ENCODE data around the gene AKT1S1.
A peak's percentile ranks its signal among the peaks of the same experiment; 100 is the strongest.

AKT1S1 gene

DNA sequence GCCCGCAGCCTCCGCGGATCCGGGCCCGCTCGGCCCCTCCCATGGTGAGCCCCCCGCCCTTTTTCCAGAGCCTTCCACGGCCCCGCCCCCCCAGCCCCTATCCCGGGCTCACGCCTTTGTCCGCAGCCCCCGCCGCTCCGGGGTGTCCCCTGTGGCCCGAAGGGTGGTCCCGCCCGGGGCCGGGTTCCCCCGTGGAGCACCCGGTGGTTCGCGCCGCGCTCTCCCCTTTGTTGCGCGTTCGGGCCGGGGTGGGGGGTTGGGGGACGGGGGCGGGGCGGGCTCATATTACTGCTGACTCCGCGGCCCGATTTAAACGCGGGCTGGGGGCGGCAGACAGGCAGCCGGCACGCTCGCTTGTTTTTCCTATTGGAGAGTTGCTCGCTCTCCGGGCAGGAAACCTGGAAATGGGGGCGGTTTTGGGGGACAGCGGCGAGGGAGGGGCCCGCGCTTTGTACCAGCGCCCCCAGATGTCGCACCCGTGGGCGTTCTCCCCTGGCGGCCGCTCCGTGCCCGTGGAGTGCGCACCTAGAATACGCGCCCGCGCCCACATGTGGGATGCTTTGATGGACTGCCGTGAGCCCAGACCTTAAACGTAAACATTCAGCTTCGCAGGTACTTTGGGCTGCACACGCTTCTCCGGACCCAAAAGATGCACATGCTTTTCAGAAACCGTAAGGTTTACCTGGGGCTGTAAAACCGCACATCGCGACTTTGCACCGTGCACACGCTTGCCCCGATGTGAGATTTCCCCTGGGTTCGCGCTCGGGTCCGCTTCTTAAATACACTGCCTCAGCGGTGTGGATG, 25.5 kb downstream of the AKT1S1 start:
- TF ChIP-seq, protein P1, sequence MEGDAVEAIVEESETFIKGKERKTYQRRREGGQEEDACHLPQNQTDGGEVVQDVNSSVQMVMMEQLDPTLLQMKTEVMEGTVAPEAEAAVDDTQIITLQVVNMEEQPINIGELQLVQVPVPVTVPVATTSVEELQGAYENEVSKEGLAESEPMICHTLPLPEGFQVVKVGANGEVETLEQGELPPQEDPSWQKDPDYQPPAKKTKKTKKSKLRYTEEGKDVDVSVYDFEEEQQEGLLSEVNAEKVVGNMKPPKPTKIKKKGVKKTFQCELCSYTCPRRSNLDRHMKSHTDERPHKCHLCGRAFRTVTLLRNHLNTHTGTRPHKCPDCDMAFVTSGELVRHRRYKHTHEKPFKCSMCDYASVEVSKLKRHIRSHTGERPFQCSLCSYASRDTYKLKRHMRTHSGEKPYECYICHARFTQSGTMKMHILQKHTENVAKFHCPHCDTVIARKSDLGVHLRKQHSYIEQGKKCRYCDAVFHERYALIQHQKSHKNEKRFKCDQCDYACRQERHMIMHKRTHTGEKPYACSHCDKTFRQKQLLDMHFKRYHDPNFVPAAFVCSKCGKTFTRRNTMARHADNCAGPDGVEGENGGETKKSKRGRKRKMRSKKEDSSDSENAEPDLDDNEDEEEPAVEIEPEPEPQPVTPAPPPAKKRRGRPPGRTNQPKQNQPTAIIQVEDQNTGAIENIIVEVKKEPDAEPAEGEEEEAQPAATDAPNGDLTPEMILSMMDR (IDR thresholded peaks at IDR 0.05; ENCODE audit: low read depth, low read length, missing control alignments): no peak
- H3K4me3 ChIP-seq (ENCODE audit: low read depth, low read length): peak overlapping the region; percentile 90
- no peak for DNase-seq (ENCODE audit: low read depth)

DNA sequence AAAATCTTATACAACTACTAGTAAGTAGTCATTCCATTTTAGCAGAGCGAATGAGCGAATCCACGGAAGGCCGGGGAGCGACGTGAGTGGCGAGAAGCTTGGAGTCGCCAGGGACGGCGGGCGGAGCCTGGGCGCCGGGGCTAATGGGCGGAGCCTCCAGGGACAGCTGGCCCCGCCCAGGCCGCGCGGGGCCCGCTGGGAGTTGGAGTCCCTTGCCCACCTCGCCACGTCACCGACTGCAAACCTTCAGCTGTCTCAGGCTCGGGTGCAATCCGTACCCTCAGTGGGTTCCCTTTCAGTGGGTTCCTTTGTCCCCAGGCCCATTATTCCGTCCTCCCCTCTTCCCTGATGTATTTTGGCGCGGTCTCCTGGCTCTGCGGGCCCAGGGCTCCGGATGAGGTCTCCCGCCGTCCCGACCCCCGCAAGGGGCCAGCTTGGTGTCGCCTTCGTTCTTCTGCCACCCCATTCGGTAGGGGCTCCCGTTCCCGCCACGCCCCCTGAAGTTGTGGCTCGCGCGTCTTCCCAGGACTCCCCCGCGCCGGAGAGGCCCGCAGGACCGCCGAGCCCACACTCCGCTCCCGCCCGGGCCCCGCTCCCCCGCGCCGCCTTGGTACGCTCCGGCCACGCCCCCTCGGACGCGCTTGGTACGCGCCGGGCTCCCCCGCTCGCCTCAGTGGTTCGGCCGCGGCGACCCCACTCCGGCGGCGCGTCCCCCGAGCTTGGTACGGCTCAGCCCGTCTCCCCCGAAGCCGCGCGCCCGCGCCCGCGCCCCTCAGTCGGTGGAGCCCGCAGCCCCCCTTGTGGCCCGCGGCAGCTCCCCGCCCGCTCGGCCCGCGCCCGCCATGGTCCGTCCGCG, 26.4 kb downstream of the AKT1S1 start, which contains the start of gene PTOV1:
Gene PTOV1, plus strand, starts transcription at position 673 of the 856 bp plus-strand sequence.
- H3K4me3 ChIP-seq (ENCODE audit: low read depth, low read length): peak within 1 kb of the TSS; percentile 90
- TF ChIP-seq, protein P1 (IDR thresholded peaks at IDR 0.05; ENCODE audit: low read depth, low read length, missing control alignments): no peak
- peak; percentile 61 for DNase-seq (ENCODE audit: low read depth)

DNA sequence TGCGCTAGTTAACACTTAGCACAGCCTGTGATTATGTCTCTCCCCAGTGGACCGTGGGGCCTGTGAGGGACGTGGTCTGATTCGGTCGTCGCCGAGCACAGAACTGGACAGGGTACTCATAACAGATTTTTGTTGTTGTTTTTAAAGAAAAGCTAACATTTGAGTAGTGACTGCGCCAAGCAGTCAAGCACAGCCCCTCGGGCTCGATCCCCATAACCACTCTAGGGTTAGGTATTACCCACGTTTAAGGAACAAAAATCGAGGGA, 27.0 kb downstream of the AKT1S1 start:
- TF ChIP-seq, protein P1 (IDR thresholded peaks at IDR 0.05; ENCODE audit: low read depth, low read length, missing control alignments): no peak

DNA sequence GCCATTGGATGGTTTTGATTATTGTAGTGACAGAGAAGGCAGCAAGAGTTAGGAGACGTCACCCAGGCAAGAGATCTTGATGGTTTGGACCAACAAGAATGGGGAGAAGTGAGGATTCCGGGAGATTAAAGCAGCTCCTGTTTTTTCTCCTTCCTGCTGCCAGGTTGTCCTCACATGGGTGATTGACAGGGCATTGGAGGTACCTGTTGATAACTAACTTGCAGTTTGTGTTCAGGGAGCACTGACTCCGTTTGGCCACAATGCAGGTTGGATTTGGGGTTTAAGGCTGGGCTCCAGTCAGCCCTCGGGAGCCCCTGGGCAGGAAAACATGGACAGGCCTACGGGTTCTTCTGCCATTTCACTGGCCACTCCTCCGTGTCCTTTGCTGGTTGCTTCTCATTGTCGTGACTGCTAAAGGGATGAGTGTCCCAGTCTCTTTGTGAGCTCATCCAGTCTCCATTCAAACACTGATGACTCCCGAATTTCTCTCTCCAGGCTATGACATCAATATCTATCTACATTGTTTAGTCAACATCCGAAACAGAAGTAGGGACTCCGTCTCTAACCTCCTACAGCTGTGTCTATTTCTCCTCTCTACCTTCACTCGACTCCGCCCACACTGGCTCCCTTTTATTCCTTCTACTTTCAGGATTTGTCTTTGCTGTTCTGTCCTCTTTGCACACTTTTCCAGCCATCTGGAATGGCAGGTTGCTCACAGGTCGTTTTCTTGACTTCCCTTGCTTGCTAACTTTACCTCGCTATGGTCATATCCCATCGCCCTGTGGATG, 27.5 kb downstream of the AKT1S1 start:
- H3K4me3 ChIP-seq (ENCODE audit: low read depth, low read length): no peak overlapping the region
- TF ChIP-seq, protein P1 (IDR thresholded peaks at IDR 0.05; ENCODE audit: low read depth, low read length, missing control alignments): no peak
- DNase-seq (ENCODE audit: low read depth): no peak

More for the DNA sequence above, 27.0 kb downstream of the AKT1S1 start:
- no peak for DNase-seq (ENCODE audit: low read depth)
- H3K4me3 ChIP-seq (ENCODE audit: low read depth, low read length): peak overlapping the region; percentile 90

DNA sequence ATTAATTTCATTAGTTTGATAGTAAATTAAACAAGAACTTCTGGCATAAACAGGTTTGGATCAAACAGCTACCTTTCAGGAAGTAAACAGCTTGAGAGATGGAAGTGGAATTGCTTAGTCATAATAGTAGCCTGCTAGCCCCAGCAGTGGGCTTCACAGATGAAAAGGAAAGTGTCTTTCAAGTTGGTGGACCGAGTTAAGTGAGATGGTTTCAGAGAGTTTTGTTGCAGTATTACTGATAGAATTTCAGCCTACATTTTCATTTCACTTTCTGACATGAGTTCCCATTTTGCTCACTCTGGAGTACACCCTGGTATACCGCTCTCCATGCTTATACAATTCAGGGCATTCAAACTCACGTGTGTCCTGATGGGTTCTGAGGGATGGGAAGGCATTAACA, 28.2 kb downstream of the AKT1S1 start:
- DNase-seq (ENCODE audit: low read depth): no peak
- TF ChIP-seq, protein P1 (IDR thresholded peaks at IDR 0.05; ENCODE audit: low read depth, low read length, missing control alignments): no peak
- no peak overlapping the region for H3K4me3 ChIP-seq (ENCODE audit: low read depth, low read length)

DNA sequence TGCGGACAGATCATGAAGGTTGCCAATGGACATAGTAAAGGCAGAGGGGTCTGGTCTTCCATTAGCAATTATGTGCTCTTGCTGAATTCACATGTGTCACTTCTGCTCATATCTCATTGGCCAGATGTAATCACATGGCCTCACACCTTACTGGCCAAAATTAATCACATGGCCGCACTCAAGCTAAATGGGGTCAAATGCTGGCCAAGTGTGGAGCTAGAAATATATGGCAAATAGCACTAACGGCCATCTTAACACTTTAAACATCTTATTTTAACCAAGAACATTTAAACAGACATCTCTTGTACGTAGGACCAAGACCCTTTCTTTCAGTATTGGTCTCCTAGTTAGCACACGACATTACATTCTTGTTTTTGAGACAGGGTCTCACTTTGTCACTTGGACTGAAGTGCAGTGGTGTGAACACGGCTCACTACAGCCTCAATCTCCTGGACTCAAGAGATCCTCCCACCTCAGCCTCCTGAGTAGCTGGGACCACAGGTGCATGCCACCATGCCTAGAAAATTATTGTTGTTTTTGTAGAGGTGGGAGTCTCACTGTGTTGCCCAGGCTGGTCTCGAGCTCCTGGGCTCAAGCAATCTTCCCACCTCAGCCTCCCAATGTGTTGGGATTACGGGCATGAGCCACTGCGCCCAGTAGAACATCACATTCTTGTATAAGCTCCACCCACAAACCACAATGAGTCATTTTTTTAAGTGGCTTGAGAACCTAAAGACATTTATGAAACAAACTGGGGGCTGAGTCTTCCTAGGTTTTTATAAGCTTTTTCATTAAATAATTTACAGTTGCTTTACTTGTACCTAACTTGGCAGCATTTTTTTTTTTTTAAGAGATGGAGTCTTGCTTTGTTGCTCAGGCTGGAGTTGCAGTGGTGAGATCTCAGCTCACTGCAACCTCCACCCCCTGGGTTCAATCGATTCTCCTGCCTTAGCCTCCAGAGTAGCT, 29.1 kb downstream of the AKT1S1 start:
- no peak for DNase-seq (ENCODE audit: low read depth)
- TF ChIP-seq, protein P1 (IDR thresholded peaks at IDR 0.05; ENCODE audit: low read depth, low read length, missing control alignments): no peak
- H3K4me3 ChIP-seq (ENCODE audit: low read depth, low read length): no peak overlapping the region
